ENCODE data around the gene LRRC49. TPM values are rescaled to one million over a fixed set of nuclear protein-coding genes. Genes with fewer than 3 reads are reported as not detected.

The LRRC49 gene
- total and polyA plus RNA-seq, 2 of the 4 experiments (the other 2 are of a cell fraction): 8.6 to 16.8 TPM

- H3K4me1 ChIP-seq (ENCODE audit: control insufficient read depth, insufficient read depth, low read length): peaks cover 5% of the 10 kb centered on the region
- no peak overlapping the region for H3K4me2 ChIP-seq (ENCODE audit: low read depth, low read length)
- H2AK9ac ChIP-seq (replicated peaks; ENCODE audit: low read depth, low read length, poor library complexity): no peak overlapping the region
- H2BK20ac ChIP-seq (ENCODE audit: low read depth, low read length): no peak overlapping the region
- H3K18ac ChIP-seq (ENCODE audit: low read depth, low read length): no peak overlapping the region
- DNase-seq (no peak), ATAC-seq (ENCODE audit: low read depth) (no peak)
- CTCF ChIA-PET: no interaction called here
- intact Hi-C loops (cut with micrococcal nuclease) (no loop called here), dilution Hi-C loops (cut with HindIII; ENCODE audit: low sequenced_read_pairs, unreplicated experiment) (no loop called here), in situ Hi-C loops (cut with MboI; ENCODE audit: low sequenced_read_pairs) (no loop called here)
- no peak overlapping the region for H4K91ac ChIP-seq (ENCODE audit: insufficient read depth, low read depth, low read length)
- no peak overlapping the region for H3K23ac ChIP-seq (ENCODE audit: low read depth, low read length)
- no peak overlapping the region for H3K56ac ChIP-seq (ENCODE audit: extremely low read depth, insufficient read depth, low read length)
- H3K14ac ChIP-seq (replicated peaks; ENCODE audit: low read depth, low read length): no peak overlapping the region
- WGBS, 2 experiments (ENCODE audit: extremely low coverage in 2 of 2, insufficient read length in 1 of 2): 96% methylated on average over 4 of the region's 6 CpGs; no CpG with 5 or more reads in 1 of the 2 experiments
- no peak overlapping the region for H4K8ac ChIP-seq (ENCODE audit: low read depth in 2 of 2, low read length in 2 of 2)
- H3K79me1 ChIP-seq (ENCODE audit: low read depth in 1 of 2, low read length in 2 of 2): no peaks in the 10 kb centered on the region
- H2AFZ ChIP-seq (replicated peaks; ENCODE audit: low read length, poor library complexity): no peak overlapping the region
- H3K4ac ChIP-seq (ENCODE audit: low read depth, low read length): no peak overlapping the region
- no peak for TF ChIP-seq MAZ (IDR thresholded peaks at IDR 0.05; ENCODE audit: borderline replicate concordance, low read depth, low read length)
- TF ChIP-seq FOS (IDR thresholded peaks at IDR 0.05; ENCODE audit: low read depth, low read length): no peak
- TF ChIP-seq SMC3 (IDR thresholded peaks at IDR 0.05; ENCODE audit: low read depth, low read length): no peak
- no peak for TF ChIP-seq POLR2A (IDR thresholded peaks at IDR 0.05; ENCODE audit: low read depth, low read length)
- TF ChIP-seq, protein P1, sequence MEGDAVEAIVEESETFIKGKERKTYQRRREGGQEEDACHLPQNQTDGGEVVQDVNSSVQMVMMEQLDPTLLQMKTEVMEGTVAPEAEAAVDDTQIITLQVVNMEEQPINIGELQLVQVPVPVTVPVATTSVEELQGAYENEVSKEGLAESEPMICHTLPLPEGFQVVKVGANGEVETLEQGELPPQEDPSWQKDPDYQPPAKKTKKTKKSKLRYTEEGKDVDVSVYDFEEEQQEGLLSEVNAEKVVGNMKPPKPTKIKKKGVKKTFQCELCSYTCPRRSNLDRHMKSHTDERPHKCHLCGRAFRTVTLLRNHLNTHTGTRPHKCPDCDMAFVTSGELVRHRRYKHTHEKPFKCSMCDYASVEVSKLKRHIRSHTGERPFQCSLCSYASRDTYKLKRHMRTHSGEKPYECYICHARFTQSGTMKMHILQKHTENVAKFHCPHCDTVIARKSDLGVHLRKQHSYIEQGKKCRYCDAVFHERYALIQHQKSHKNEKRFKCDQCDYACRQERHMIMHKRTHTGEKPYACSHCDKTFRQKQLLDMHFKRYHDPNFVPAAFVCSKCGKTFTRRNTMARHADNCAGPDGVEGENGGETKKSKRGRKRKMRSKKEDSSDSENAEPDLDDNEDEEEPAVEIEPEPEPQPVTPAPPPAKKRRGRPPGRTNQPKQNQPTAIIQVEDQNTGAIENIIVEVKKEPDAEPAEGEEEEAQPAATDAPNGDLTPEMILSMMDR (conservative IDR thresholded peaks at IDR 0.05; ENCODE audit: low read depth, low read length): no peak
- no peak for TF ChIP-seq ELK1 (IDR thresholded peaks at IDR 0.05; ENCODE audit: borderline replicate concordance, low read depth, low read length)
- TF ChIP-seq RAD21 (IDR thresholded peaks at IDR 0.05; ENCODE audit: low read length): no peak
- no peak for TF ChIP-seq RFX5 (IDR thresholded peaks at IDR 0.05; ENCODE audit: low read depth, low read length)
- no peak for TF ChIP-seq MAFK (IDR thresholded peaks at IDR 0.05; ENCODE audit: low read depth, low read length)
- TF ChIP-seq MXI1 (IDR thresholded peaks at IDR 0.05; ENCODE audit: borderline replicate concordance, low read depth, low read length): no peak
- no peak for TF ChIP-seq NFE2L2 (IDR thresholded peaks at IDR 0.05; ENCODE audit: low read depth, low read length)
- no peak for TF ChIP-seq CHD1 (IDR thresholded peaks at IDR 0.05; ENCODE audit: low read depth, low read length)
- no peak for TF ChIP-seq RCOR1 (IDR thresholded peaks at IDR 0.05; ENCODE audit: insufficient replicate concordance, low read length)
- no peak for TF ChIP-seq BHLHE40 (IDR thresholded peaks at IDR 0.05; ENCODE audit: low read depth, low read length)
- TF ChIP-seq USF2 (IDR thresholded peaks at IDR 0.05; ENCODE audit: low read depth, low read length): no peak
- TF ChIP-seq CEBPB (IDR thresholded peaks at IDR 0.05; ENCODE audit: low read depth, low read length): no peak
- H4K5ac ChIP-seq (ENCODE audit: low read depth, low read length): no peak overlapping the region
- no peaks in the 10 kb centered on the region; the same call in none of the 2 replicates for H3K9me3 ChIP-seq (ENCODE audit: control insufficient read depth, insufficient read depth, low read length)
- POLR2A ChIA-PET (ENCODE audit: unreplicated experiment): no interaction called here
- no TSS peak for BruUV-seq (replicated peaks)
- no peaks in the 10 kb centered on the region for H4K20me1 ChIP-seq (ENCODE audit: insufficient read depth, low read length)
- no peak overlapping the region for H2AK5ac ChIP-seq (ENCODE audit: low read depth, low read length)
- H3K9ac ChIP-seq (ENCODE audit: low read depth, low read length): no peak overlapping the region
- no peak overlapping the region for H2BK120ac ChIP-seq (ENCODE audit: low read depth, low read length)
- no peak overlapping the region for H3K27ac ChIP-seq (ENCODE audit: insufficient read depth, low read length)
- no peaks in the 10 kb centered on the region; the same call in 1 of the 2 replicates for H3K36me3 ChIP-seq (ENCODE audit: control insufficient read depth, insufficient read depth, low read length)
- no peaks in the 10 kb centered on the region for H3K27me3 ChIP-seq (ENCODE audit: control insufficient read depth, insufficient read depth, low read length)
- 0 out of 2 replicates have a peak, but pooled peaks cover 3% of the 10 kb centered on the region for H3K9me1 ChIP-seq (ENCODE audit: insufficient read depth, low read length)
- no peak overlapping the region for H3K4me3 ChIP-seq (ENCODE audit: insufficient read depth, low read depth, low read length)
- H2BK5ac ChIP-seq (ENCODE audit: low read depth, low read length, poor library complexity, severe bottlenecking): no peak overlapping the region
- no peak overlapping the region for H2BK15ac ChIP-seq (ENCODE audit: low read depth, low read length)
These were observed 25.3 kb downstream of the LRRC49 start for GRCh38 chr15:70917955-70918354.

Measured in IMR-90 (cell line).